Neural progenitor cell (in vitro differentiated cells): Measurements from ENCODE around the gene HBA1.
"Not testable (repeated sequence)": the region's sequence is repeated elsewhere in the genome, so short reads cannot be mapped to it uniquely, and the experiment has no call there.

Experiments
- CTCF ChIP-seq: fragments of 200-600 bp; sonication (generic); IDR thresholded peaks from 2 replicates; pipeline ENCODE4 v1.5.1; 2017; ENCODE audit warnings: antibody characterized with exemption, mild to moderate bottlenecking
- EZH2 ChIP-seq: fragments of 200-600 bp; sonication (generic); IDR thresholded peaks from 2 replicates; pipeline ENCODE4 v1.6.1; 2017; ENCODE audit warnings: antibody characterized with exemption, mild to moderate bottlenecking, moderate library complexity
- EZH2phosphoT487 ChIP-seq: fragments of 200-600 bp; sonication (generic); IDR thresholded peaks from 2 replicates; pipeline ENCODE4 v1.6.1; 2017; ENCODE audit warnings: antibody characterized with exemption

- not testable (repeated sequence) for TF ChIP-seq CTCF, EZH2, EZH2phosphoT487
Observed at GRCh38 chr16:164134-164823, 12.2 kb upstream of the HBA1 start.
